T follicular helper cell (primary cell): Measurements from ENCODE around the gene TSPAN4.

Experiments
- DNase-seq: peaks from one replicate; pipeline ENCODE4 v3.0.0-alpha.2; 2020; ENCODE audit warnings: low read depth

The TSPAN4 gene

DNA sequence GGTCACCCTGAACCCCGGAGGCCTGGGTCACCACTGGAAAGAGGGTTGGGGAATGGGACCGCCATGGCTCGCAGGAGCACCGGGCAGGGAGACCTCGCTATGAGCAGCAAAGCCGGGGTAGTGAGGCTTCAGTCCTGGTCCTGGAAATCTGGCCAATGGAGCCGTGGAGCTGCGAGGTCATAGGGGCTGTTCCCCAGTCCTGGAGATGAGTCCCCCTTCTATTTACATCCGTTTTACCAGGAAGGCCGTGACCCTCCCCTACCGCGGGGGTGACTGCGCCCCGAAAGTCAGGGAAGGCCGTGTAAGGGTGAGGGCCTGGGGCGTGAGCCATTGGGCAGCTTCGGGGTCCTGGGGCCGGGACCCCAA, 38.1 kb upstream of the TSPAN4 start:
- DNase-seq: no peak

DNA sequence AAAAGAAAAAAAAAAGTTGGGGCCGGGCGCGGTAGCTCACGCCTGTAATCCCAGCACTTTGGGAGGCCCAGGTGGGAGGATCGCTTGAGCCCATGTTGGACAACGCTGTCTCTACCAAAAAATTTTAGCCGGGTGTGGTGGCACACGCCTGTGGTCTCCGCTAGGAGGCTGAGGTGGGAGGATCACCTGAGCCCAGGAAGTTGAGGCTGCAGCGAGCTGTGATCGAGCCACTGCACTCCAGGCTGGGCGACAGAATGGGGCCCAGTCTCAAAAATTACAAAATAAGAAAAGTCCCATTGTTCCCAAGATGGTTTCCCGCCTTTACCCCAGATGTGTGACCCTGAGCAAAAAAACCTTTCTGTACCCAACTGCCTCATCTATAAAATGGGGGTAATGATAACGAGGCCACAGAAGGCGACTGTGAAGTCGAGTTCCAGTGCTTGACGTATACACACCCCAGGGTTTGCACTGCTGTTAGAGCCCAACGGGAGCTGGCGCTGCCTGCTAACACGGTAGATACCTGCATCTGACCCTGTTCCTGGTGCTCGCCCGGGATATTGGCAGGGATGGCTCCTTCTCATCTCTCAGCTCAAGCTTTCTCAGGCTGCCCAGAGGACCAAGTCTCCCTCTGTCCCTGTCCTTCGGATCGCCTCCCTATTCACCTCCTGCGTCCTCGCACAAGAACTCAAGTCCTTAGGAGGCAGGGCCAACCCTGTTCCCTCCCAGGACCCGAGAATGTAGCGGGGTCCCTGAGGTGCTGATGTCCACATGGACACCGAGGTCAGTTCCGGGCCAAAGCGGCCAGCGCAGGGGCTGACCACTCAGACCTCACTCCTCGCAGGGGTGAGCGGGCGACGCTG, 34.0 kb upstream of the TSPAN4 start:
- DNase-seq: no peak

DNA sequence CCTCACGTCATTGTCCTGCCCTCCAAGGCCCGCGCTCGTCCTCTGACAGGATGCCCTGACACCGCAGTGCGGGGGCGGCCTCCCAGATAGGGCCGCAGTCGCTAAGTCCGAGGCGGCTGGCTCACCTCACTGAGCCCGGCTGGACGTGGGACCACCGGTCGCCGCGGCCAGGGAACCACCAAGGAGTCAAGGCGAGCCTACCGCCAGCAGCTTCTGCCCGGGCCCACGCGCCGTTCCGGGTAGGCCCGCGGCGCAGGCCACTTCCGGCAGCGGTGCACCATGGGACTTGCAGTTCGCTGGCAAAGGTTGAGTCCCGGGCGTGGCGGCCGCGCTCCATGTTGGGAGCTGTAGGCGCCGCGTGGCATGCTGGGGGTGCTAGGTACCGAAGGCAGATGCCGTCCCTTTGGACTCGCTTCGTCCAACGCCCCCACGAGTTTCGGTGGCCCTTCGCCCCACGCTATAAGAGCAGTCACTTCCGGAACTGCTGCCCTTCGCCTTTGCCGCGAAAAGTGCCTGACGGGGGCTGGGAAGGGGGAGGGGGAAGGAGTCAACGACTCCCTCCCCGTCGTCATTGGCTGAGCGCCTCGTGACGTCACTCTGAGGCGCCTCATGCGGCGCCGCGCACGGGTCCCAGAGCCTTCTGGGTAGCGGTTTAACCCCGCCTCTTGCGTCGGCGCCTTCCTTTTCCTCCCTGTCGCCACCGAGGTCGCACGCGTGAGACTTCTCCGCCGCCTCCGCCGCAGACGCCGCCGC, 33.2 kb upstream of the TSPAN4 start, which contains the start of gene RPLP2:
Gene RPLP2 (plus strand): TSS at position 681 of the 753 bp plus-strand sequence. CDS start 268 bp downstream, outside the sequence.
- DNase-seq: peak; percentile 98

DNA sequence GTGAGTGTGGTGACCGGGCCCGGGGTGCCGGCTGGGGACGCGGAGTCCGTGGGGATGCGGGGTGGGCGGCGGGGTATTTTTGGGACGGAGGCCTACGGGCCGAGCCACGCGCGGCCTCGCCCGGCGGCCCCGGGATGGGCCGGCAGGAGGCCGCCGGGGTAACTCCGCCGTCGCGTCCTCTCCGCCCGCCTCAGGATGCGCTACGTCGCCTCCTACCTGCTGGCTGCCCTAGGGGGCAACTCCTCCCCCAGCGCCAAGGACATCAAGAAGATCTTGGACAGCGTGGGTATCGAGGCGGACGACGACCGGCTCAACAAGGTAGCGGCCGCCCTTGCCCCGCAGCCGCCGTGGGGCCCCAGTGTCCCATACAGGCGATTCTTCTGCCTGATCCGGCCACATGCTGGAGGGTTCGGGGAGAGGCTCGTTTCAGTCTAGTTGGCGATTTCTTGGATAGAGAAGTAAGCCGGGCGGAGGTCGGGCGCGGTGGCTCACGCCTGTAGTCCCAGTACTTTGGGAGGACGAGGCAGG, 32.5 kb upstream of the TSPAN4 start:
- DNase-seq: no peak

DNA sequence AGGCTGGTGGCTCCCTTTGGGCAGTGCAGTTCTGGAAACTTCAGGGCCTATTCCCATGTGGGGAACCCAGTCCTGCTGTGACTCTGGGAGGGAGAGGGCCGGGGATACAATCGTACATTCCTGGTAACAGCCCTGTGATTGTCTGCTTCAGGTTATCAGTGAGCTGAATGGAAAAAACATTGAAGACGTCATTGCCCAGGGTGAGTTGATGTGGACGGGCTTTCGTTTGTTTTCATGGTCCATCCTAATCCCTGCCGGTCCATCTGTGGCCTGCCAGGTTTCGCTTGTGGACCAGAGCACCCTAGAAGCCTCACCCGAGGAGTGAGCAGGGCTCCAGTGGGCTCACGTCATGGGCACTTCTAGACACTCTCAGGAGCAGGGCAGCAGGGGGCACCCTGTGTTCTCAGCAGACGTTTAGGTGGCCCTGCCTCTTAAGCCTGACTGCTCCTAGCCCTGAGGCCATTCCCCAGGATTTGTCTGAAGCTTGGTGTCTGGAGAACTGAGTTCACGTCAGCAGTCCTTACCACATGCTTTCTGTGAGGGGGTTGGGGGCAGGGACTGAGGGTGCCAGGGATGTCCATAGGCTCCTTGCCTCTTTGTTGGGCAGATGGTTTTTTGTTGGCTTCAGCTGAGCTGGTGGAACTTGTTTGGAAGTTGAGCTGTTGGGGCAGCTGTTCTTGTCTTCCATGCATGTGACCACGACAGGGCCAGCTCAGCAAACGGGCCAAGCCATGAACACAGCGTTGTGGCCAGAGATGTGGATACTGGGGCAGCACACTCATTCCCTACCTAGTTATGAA, 31.0 kb upstream of the TSPAN4 start:
- DNase-seq: no peak

DNA sequence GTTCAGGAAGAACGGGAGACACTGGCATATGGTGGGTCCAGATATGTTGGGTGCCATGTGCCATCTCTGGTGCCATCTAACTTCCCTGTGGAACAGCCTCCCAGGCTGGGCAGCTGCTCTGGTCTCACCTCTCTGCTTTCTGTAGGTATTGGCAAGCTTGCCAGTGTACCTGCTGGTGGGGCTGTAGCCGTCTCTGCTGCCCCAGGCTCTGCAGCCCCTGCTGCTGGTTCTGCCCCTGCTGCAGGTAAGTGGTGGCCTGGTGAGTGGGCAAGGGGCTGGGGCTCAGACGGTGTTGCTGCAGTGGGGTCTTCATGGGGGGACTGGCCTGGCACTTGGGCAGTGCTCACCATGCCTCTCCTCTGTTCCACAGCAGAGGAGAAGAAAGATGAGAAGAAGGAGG, 30.3 kb upstream of the TSPAN4 start:
- no peak for DNase-seq

DNA sequence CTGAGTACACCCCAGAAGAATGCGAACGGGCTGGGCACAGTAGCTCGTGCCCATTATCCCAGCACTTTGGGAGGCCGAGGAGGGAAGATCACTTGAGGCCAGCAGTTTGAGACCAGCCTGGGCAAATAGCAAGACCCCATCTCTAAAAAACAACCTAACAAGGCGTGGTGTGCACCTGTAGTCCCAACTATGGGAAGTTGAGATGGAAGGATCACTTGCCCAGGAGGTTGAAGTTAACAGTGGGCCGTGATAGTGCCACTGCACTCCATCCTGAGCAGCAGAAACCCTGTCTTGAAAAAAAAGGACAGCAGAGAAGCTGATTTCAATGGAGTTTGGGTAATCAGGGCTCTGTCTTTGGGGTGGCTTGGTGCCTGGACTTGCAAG, 29.6 kb upstream of the TSPAN4 start:
- DNase-seq: no peak

DNA sequence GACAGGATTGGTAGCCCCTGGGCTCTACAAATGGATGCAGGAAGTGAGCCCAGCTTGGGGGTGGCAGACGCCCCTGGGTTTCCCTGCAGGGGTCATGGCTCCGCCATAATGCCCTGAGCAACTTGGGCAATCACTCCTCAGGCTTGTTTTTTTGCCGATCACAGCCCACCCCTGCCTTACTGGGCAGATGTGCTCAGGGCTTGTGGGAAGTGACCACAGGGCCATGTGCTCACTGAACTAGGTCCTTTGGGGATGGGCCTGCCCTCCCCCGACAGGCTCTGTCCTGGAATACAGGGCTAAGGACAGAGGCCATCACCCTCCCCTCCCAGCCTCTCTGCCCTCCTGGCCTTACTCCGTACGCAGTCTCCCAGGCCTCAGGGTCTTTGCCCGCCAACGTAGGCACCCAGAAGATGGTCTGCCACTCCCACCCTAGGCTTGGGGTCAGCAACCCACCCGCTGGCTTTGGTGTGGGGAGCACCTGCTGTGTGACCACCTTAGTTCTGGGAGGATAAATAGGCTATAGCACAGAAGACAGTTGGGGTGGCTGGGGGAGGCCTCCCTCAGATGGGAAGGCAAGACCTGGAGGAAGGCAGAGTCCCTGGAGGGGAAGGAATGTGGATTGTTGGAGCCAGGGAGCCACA, 29.1 kb upstream of the TSPAN4 start:
- no peak for DNase-seq

DNA sequence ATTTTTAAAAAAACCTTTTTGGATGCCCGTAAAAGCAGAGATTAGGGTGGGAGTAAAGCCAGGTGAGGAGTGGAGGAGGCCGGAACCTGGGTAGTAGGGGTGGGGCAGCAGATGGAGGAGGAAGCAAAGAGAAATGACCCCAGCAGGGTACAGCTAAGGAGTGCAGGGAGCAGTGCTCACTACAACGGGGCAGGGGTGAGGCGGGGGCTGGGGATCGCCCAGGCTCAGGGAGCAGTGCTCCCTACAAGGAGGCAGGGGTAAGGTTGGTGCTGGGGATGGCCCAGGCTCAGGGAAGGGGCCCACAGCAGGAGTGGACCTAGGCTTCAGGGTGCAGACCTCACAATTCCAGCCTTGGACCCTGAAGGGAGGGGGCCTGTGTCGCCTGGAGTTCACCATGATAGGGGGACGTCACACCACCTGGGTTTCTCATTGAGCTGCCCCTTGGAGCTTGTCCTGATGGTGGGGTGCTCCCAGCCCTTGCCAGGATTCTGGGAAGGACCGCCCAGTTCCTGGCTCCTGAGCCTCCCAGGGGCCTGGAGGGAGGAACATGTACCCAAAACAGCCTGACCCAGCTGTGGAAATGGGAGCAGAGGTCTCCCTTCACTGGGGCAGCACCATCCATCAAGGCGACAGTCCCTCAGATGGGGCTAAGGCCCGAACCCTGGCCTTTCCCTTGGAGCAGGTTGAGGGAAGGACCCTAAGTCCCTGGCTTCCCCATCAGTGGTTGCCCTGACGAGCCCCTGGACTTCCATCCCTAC, 26.8 kb upstream of the TSPAN4 start:
- DNase-seq: no peak

DNA sequence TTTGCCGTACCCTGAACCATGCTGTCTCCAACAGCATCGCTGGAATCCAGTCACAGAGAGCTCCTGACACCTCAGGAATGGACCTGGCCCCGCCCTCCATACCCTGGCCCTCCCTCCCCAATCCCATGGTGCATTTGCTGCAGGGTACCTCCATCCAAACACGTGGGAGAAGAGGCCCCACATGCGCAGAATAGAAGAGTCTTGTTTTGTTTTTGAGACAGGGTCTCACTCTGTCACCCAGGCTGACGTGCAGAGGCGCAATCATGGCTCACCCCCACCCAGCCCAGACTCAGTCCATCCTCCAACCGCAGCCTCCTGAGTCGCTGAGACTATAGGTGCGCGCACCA, 26.2 kb upstream of the TSPAN4 start:
- no peak for DNase-seq

DNA sequence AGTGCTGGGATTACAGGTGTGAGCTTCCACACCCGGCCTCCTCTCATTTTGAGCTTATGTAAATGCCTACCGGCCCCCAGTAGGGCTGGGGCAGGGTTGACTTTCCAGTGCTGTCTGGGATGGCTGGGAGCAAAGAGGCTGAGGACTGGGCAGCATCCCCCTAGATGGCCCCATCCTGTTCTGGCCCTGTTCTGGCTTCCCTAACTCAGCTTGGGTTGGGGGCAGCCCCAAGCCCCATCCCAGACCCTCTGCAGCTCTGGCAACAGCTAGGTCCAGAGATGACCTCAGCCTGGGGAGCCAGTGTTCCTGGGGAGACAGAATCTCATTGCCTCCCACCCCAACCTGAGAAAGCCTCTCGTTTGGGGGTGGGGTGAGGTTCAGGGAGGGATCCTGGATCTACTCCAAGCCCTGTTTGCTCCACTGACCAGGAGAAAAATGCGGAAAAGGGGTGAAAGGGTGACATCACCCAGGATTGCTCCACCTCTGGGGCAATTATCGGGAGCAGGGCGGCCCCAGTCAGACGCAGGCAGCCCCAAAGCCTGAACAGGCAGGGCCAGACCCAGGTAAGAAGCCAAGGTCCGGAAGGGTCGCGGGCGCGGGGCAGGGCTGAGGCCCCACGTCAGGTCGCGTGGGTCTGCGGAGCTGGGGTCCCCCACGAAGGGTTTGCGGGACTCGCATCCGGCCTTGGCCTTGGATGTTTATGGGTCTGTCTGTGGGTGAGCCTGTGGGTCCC, 24.1 kb upstream of the TSPAN4 start, which contains the start of gene PNPLA2:
Gene PNPLA2 (plus strand): TSS at position 519 of the 733 bp plus-strand sequence. CDS start 805 bp downstream, outside the sequence.
- DNase-seq: no peak

DNA sequence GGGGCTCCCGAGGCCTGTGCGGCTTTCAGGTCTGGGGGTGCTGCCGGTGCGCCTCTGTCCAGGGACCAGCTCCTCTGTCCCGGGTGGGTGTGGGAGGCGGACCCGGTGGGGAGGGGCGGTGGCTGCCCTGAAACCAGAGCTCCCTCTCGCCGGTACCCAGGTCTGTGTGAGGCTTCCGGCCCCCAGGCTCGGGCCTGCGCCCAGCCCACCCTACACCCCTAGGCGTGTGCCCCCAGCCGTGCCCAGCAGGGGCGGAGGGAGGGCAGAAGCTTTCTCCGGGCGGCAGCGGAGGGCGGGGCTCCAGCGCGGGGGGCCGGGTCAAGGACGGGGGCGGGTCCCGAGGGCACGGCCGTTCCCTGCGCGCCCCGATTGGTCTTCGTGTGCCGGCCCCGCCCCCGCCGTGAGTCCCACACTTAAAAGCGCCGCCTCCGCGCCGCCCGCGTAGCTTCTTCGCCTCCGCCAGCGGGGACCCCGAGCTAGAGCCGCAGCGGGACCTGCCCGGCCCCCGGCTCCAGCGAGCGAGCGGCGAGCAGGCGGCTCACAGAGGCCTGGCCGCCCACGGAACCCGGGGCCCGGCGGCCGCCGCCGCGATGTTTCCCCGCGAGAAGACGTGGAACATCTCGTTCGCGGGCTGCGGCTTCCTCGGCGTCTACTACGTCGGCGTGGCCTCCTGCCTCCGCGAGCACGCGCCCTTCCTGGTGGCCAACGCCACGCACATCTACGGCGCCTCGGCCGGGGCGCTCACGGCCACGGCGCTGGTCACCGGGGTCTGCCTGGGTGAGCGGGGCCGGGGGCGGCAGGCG, 23.3 kb upstream of the TSPAN4 start:
- DNase-seq: peak; percentile 88

DNA sequence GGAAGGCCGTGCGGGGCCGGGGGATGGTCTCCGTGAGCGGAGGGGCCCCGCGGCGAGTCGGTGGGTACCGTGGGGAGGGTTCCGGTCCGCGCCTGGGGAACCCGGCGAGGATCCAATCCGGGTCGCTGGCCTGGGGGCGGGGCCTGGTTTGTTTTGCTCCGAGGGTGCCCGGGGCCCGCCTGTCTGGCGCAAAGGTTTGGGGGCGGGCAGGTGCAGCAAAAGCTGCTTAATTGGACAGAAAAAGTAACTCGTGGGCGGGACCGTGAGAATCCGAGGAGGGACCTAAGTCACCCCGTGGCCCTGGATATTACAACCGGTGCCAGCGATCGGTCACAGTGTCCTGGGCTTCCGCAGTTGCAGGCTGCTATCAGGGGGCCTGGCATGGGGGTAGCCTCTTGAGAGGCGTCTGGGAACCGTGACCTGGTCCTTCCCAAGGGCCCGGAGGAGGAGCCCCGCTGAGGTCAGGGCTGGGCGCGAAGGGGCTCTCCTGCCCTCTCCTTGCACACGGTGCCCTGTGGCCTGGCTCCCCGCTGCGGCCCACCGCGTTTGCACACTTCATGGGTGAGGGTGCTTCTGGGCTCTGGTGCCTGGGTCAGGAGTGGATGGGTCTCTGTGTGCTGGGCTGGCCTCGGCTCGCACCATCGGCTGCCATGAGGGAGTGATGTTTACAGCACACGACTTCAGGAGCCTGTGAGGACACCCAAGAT, 22.6 kb upstream of the TSPAN4 start:
- DNase-seq: peak; percentile 93

DNA sequence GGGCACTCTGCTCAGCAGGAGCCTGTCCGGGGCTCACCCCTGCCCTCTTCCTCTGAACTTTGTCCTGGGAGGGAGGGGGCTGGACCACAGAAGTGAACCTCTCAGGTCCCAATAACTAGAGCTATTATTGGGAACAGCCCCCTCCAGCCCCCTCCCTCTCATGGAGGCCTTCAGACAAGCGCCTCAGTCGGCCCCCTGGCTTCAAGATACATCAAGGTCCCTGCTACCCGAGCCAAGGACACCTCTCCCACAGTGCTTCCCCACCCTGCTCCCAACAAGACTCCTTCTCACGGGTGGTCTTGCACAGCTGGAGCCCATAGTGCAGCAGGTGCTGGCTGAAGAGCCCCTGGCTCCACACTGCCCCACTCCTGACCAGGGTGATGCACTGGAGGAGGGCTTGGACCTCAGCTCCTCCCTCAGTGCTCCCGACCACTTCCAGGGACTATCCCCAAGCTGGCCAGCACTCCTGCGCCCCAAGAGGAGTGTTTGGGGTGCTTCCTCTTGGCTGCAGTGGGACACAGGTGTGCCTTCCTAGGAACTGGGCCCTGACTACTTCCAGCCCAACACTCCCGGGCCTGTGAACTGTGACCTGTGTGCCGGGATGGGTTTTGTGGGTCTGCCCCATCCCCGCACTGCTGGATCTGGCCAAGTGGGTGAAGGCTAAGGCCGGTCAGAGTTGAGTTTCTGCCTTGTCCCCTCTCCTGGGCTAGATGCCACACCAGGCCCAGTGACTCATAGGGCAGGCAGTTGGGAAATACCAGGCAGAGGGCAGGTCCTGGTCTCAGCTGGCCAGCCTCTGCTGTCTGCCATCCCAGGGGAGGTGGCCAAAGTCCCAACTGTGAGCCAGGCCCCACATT, 21.8 kb upstream of the TSPAN4 start:
- no peak for DNase-seq

DNA sequence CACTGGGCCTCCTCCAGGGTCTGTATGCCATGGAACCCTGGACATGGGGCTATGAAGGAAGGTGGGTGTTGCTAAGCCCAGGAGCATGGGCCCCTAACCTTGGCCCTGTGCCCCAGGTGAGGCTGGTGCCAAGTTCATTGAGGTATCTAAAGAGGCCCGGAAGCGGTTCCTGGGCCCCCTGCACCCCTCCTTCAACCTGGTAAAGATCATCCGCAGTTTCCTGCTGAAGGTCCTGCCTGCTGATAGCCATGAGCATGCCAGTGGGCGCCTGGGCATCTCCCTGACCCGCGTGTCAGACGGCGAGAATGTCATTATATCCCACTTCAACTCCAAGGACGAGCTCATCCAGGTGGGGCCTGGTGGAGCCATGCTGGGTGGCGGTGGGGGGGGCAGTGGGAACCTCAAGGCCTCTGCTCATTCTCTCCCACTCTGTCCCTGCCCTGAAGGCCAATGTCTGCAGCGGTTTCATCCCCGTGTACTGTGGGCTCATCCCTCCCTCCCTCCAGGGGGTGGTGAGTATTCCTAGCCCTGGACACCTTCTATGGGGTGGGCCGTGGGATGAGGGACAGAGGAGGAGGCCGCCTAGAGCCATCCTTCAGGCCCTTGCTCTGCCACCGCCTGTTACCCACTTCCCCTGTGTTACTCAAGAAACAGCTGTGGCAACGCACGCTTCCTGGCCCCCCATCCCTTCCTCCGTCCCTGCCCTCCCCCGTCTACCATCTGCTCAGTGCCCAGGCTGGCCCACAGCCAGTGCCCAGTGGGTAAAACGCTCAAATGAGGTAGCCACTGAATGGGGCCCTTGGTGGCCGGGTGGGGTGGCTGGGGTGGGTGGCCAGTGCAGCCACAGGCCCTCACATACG, 20.9 kb upstream of the TSPAN4 start:
- DNase-seq: no peak

DNA sequence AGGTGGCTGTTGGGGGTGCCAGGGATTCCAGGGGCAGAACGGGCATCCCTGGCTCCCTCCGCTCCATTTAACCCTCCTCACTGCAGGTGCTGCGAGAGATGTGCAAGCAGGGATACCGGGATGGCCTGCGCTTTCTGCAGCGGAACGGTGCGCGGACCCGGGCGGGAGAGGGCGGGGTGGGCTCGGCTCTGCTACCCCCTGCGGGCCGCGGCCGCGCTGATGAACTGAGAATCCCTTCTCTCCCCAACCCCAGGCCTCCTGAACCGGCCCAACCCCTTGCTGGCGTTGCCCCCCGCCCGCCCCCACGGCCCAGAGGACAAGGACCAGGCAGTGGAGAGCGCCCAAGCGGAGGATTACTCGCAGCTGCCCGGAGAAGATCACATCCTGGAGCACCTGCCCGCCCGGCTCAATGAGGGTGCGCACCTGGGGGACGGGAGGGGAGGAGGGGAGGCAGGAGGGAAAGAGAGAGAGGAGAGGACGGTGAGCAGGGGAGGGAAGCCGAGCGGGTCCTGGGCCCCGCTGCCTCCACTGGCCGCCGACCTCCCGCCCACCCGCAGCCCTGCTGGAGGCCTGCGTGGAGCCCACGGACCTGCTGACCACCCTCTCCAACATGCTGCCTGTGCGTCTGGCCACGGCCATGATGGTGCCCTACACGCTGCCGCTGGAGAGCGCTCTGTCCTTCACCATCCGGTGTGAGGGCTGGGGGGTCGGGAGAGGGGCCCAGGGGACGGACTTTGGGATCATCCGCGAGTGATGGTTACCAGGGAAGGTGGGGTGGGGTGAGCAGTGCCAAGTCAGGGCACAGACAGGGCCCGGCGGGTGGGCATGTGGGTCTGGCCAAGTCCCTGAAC, 19.0 kb upstream of the TSPAN4 start:
- no peak for DNase-seq
